Hematopoietic multipotent progenitor cell treated with erythropoietin and hydrocortisone succinate and interleukin-3 and kit ligand, for 4 days (in vitro differentiated cells): ENCODE results near the gene WDR44.
"Not testable (repeated sequence)": the region's sequence is repeated elsewhere in the genome, so short reads cannot be mapped to it uniquely, and the experiment has no call there.

Experiments
- DNase-seq: peaks from one replicate; pipeline ENCODE4 v3.0.0-alpha.2; 2015

WDR44 gene

DNA sequence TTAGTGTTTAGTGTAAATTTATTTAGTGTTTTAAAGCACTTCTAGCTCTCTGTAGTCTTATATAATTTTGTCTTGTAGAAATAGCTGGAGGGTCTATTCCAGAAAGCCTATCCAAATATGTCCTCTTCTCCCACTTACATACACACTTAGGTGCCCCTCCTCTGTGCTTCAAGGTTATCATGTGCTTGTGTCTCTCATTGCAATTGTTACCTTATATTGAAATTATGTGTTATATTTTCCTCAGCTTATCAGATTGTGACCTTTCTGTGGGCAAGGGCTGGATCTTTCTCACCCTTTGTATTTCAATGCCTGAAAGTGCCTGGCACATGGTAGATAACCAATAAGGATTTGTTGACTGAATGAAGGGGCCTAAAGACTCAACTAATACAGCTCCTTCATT lies 18.4 kb downstream of the WDR44 start:
- DNase-seq: no peak

DNA sequence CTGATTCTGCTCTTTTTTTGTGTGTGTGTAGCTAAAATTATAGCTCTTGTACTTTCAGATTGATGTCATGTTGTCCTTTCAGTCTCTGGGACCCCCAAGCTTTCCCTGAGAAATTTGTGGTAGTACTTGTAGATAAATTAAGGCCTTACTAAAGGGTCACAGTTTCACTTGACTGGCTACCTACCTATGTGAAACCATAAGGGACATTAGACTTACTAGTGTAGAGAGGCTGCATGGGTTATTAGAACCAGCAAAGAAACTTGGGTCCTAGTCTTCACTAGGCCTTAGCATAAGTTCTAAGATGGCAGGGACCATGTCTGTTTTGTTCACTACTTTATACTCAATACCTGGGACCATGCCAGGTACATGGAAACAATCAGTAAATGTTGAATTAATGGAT lies 21.4 kb downstream of the WDR44 start:
- no peak for DNase-seq

DNA sequence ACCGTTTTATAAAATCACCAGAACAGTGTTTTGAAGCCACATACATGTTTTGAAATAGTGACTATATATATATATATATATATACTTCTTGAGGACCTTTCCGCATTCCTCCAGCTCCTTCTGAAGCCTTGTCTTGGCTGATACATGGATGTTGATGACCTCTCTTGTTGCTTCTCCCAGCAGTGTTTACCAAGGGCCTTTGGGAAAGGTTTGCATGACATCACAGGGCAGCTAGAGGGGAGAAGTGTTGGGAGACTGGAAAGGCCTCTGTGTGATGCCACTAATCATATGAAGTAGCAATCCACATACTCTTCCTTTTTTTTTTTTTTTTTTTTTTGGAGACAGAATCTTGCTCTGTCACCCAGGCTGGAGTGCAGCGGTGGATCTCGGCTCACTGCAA lies 22.5 kb downstream of the WDR44 start:
- DNase-seq: no peak

DNA sequence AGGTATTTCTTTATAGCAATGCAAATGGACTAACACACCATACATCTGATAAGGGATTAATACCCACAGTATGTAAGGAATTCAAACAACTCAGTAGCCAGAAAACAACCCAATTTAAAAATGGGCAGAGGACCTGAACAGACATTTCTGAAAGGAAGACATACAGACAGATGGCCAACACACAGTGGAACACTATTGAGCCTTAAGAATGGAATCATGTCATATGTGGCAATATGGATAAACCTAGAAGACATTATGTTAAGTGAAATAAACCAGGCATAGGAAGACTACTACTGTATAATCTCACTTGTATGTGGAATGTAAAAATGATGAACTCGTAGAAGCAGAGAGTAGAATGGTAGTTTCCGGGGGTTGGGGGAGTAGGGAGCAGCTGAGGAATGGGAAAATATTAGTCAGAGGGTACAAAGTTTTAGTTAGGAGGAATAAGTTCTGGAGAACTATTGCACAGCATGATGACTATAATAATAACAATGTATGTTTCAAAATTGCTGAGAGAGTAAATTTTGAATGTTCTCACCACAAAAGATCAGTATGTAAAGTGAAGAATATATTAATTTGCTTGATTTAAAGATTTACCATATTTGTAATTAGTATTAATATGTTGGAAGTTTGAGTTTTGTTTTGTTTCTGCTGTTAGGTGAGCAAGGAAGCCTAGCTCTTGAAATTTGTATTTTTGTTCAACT lies 25.2 kb downstream of the WDR44 start:
- DNase-seq: no peak

DNA sequence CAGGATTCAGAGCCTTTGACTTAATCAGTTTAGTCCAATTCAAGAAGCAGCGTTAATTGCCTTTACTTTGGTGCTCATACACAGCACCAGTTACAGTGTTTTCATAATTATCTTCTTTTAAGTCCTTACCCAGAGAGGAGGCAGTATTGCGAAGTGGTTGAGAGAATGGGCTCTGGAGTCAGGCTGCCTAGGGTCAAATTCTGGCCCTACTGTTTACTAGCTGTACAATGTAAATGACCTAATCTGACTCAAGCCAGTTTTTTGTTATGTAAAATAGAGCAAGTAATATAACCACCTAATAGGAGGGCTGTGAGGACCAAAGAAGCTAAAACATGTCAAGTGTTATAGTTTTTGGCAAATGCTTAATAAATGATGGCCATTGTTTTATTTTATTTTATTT lies 27.6 kb downstream of the WDR44 start:
- no peak for DNase-seq

DNA sequence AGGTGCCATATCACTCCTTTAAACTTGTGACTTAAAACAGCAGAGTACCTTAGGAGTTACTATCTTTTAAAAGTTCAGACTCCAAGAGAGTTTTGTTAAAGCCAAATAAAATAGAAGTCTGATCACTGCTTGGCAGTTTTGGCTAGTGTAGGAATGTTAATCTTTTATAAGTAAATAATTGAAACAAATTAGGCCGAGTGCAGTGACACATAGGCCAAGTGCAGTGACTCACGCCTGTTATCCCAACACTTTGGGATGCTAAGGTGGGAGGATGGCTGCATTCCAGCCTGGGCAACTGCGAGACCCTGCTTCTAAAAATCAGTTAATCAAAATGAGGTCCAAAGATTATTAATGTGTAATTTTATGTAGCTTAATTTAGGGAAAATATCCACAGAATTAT lies 37.2 kb downstream of the WDR44 start:
- DNase-seq: no peak

DNA sequence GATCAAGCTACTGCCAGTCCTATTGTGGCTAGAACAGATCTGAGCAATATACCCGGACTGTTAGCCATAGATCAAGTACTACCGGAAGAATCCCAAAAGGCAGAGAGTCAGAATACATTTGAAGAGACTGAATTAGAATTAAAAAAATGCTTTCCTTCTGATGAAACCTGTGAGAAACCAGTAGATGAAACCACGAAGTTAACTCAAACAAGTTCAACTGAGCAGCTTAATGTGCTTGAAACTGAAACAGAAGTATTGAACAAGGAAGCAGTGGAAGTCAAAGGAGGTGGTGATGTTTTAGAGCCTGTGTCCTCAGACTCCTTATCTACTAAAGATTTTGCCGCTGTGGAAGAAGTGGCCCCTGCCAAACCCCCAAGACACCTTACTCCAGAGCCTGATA lies 46.8 kb downstream of the WDR44 start:
- DNase-seq: peak; percentile 2

DNA sequence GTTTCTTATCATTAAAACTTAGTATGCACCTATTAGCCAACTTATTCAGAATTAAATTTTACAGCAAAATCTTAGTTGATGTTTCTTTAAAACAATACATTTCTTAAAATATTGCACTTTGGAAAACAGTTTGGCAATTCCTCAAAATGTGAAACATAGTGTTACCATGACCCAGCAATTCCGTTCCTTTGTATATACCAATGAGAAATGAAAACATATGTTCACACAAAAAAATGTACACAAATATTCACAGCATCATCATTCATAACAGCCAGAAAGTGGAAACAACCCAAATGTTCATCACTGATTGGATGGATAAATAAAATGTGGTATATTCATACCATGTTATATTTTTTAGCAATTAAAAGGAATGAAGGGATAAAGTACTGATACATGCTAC lies 50.2 kb downstream of the WDR44 start:
- no peak for DNase-seq

DNA sequence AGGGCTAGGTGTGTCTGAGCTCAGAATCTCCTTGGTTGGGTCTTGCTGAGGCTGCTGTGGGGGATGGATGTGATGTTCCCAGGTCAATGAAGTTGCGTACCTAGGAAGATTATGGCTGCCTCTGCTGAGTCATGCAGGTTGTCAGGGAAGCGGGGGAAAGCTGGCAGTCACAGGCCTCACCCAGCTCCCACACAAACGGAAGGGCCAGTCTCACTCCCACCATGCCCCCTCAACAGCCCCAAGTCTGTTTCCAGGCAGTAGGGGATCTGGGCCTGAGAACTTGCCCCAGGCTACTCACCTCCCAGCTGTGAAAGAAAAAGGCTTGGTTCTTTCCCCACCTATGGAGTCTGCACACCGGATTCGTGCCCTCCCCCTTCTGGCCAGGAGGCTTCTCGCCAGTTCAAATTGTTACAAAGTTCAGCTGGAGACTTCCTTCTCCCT lies 72.9 kb downstream of the WDR44 start:
- DNase-seq: no peak

DNA sequence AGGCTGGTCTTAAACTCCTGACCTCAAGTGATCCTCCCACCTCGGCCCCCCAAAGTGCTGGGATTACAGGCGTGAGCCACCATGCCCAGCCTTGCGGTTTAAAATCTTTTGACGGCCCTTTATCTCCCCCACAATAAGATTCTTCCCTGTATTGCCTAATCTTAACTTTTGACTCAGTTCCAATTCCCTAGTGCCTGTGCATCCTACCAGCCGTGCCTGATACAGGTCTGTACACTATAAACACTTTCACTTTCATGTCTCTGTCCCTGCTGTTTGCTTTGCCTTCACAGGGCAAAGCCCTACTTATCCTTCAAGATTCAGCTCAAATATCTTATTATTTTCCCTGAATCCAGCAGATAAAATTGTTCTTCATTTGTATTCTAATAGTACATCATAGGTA lies 74.6 kb downstream of the WDR44 start:
- DNase-seq: peak; percentile 20

DNA sequence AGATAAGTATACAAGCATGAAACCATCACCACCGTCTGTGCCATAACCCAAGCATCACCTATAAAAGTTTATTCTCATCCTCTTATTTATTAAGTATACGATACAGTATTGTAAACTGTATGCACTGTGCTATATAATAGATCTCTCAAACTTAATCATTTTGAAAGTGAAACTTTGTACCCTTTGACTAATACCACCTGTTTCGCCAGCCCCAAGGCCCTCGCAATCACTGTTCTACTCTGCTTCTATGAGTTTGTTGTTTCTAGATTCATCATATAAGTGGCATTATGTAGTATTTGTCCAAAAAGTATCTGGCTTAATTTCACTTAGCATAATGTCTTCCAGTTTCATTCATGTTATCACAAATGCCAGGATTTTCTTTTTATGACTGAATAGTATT lies 77.7 kb downstream of the WDR44 start:
- no peak for DNase-seq

DNA sequence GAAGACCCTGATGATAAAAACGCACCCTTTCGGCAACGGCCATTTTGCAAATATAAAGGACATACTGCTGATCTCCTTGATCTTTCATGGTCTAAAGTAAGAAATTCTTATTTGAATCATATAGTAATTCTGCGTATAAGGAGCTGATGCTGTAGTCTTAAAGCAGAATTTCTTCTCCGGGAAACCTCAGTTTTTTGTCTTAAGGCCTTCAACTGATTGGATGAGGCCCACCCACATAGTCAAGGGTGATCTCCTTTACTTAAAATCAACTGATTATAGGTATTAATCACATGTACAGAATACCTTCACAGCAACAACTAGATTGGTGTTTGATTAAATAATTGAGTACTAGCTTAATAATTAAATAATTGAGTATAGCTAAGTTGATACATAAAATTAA lies 86.9 kb downstream of the WDR44 start:
- no peak for DNase-seq

DNA sequence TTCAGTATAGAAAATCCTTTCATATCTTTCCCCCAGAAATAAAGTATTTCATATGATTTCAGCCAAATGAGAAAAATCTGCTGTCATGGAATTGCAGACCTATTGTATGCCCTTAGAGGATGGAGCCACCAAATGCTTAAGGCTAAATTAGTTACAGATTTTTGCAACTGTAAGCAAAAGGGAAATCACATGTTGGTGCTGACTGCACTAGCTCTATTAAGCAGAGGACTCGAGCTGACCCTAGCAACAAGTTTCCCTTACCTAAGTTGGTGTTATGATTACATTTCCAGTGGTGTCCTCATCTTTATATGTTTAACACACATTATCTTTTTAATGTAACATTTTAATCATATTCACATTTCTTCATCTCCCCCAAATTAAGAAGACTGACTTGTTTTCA lies 91.4 kb downstream of the WDR44 start:
- no peak for DNase-seq

DNA sequence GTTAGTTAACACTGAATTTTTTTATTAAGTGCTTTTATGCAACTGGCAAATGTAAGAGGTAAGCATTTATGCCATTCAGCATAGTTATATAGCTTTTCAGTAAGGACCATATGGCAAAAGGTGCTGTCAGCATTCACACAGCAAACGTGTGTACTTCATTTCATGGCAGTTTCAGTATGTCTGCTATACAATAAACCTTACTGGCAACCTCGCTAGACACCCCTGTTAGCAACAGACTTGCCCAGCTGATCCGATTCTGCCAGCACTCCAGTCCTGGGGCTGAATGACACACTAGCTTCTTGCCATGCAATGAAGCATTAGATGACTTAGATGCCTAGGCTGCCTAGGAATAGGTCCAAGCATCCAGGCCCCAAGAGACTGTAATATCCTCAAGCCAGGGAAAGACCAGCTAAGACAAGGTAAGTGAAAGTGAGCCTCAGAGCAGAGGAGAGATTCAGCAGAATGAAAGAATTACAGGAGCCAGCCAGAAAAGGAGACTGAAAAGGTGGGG lies 102.4 kb downstream of the WDR44 start:
- DNase-seq: no peak

DNA sequence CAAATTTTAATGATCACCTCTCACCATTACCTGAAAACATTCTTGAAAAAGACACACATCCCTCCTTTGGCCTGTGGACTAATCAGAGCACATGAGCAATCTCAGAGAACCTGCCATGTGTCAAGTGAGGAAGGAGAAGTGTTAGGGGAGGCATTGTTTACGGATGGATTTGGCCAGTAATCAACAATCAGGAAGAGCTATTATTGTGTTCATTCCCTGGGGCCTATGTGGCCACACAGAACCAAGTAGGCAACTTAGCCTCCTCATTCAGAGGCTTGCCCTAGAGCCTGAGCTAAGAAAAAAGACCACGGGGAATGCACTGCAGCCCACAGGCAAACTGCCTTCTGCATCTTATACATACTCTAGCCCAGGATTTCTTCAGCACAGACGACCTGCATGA lies 109.1 kb downstream of the WDR44 start:
- DNase-seq: no peak

DNA sequence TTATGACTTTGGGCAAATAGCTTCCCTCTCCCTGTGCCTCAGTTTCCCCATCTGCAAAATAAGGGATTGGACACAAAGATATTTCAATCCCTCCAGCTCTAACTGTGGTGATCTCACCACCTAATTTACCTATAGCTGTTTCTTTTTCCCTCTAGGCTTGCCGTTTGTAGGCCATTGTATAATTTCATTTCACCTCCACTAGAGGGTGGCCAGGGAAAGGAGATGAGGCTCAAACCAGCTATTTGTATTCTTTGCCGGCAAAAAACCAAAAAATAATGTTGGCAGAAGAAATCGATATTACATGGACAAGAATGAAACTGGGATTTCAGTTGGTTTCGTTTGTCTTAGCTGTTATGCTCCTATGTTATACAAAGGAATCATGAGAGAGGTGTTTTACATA lies 113.6 kb downstream of the WDR44 start:
- DNase-seq: peak; percentile 75

DNA sequence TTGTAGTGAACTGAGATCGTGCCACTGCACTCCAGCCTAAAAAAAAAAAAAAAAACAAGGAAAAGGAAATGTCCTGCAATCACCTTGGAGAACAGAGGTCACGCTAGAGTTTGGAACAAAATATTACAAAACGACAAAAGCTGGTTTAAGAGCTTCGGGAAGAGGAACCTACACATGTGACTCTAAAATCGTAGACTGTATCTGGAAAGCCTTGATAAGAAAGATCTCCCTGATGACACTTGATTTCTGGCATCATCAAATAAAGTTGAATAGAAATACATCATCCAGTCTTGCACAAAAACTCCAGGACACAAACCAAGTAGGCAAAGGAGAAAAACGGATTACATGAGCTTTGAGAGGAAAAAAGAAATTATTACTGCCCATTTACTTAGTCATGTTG lies 118.6 kb downstream of the WDR44 start:
- peak; percentile 51 for DNase-seq

DNA sequence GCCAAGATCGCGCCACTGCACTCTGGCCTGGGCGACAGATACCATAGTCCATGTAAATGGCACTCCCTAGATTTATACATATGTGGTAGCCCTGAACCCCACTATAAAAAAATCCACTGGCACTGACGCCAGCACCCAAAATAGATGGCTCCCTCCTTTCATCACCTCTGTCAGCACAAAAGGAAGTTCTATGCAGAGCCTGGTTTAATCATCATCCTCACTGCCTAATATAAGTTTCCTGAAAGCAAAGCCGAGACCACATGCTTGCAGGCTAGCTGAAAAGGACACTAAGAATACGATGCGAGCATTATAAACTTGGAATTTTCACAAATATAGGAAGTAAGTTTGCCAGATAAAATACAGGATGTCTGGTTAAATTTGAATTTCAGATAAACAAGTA lies 122.2 kb downstream of the WDR44 start:
- DNase-seq: peak; percentile 10

DNA sequence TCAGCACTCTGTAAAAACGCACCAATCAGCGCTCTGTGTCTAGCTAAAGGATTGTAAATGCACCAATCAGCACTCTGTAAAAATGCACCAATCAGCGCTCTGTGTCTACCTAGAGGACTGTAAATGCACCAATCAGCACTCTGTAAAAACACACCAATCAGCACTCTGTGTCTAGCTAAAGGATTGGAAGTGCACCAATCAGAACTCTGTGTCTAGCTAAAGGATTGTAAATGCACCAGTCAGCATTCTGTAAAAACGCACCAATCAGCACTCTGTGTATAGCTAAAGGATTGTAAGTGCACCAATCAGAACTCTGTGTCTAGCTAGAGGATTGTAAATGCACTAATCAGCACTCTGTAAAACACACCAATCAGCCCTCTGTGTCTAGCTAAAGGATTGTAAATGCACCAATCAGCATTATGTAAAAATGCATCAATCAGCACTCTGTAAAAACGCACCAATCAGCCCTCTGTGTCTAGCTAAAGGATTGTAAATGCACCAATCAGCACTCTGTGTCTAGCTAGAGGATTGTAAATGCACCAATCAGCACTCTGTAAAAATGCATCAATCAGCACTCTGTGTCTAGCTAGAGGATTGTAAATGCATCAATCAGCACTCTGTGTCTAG lies 124.9 kb downstream of the WDR44 start:
- not testable (repeated sequence) for DNase-seq

DNA sequence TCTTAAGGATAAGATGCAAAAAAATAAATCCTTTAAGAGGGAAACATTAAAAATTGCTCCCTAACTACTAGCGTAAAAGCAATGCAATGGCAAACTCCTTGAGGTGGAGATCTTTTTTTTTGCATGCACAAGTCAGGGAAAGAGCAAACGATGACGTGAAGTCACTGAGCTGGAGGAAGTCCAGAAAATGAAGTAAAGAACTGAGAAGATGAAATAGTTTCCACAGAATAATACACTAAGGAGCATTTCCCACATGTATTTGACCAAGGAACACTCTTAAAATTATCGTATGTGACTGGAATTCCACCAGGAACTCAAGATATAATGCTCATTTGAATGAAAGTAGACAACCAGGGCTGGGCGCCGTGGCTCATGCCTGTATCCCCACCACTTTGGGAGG lies 128.7 kb downstream of the WDR44 start:
- no peak for DNase-seq

DNA sequence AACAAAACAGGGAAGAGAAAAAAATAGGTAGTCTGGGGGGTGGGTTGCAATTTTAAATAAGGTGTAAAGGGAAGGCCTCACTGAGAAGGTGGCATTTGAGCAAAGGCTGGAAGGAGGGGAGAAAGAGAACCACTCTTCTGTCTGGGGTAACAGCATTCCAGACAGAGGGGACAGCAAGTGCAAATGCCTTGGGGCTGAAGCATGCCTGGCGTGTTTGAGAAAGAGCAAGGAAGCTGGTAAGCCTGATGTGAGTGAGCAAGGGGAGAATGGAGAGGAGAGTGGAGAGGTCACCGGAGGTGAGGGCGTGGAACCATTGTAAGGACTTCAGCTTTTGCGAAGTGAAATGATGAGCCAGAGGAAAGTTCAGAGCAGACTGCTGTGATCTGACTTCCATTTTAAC lies 130.0 kb downstream of the WDR44 start:
- no peak for DNase-seq

DNA sequence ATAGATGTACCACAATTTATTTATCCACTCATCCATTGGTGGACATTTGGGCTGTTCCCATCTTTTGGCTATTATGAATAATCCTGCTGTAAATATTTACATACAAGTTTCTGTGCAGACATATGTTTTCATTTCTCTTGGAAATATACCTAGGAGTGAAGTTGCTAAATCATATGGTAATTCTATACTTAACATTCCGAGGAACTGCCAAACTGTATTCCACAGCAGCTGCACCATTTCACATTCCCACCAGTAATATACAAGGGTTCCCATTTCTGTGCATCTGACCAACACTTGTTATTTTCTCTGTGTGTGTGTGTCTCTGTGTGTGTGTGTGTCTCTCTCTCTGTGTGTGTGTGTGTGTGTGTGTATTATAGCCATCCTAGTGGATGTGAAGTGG lies 134.3 kb downstream of the WDR44 start:
- no peak for DNase-seq

DNA sequence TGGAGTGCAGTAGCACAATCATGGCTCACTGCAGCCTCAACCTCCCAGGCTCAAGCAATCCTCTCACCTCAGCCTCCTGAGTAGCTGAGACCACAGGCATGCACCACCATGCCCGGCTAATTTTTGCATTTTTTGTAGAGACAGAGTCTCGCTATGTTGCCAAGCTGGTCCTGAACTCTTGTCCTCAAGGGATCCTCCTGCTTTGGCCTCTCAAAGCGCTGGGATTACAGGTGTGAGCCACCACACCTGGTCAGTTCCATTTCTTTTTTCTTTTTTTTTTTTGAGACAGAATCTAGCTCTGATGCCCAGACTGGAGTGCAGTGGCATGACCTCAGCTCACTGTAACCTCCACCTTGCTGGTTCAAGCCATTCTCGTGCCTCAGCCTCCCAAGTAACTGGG lies 136.5 kb downstream of the WDR44 start:
- DNase-seq: not testable (repeated sequence)

DNA sequence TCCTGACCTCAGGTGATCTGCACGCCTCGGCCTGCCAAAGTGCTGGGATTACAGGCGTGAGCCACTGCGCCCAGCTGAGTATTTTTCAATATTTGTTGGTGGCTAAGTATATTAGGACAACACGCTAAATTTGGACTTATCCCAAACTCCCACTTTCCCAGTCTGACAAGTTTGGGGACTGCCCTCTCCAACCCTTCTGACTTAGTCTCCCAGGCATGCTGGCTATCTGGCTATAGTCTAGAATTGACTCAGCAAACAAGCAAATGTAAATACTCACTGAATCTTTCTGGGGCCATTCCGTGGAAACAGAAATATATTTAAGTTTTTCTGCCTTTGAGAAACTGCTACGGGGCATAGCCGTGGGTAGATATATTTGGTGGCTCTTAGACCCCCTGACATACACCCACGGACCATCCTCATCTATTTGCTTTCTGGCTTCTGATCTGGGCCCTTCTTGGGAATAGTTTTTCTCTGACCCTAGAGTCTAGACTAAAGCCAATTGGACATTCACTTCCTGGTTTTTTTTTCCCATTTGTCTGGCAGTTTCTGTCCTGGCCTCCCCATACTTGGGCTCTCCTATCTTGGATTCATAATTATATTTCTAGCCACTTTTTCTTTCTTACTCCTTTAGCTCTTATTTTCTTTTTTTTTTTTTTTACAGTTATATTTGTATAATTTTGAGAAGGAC lies 138.5 kb downstream of the WDR44 start:
- no peak for DNase-seq
